WERI-Rb-1 (cell line): ENCODE measurements around the gene RGL1.

Source experiments
- DNase-seq: peaks from one replicate; pipeline ENCODE4 v3.0.0-alpha.2; 2020
- H3K27ac ChIP-seq: fragments of 250-450 bp; sonication (Bioruptor Pico); 2 replicates; pipeline ENCODE4 v1.5.1; 2020; ENCODE audit warnings: mild to moderate bottlenecking, moderate library complexity
- H3K27me3 ChIP-seq: fragments of 250-450 bp; sonication (Bioruptor Pico); 2 replicates; pipeline ENCODE4 v1.5.1; 2021; ENCODE audit warnings: mild to moderate bottlenecking, low read depth, moderate library complexity; ENCODE audit not compliant: insufficient read depth, severe bottlenecking
- H3K36me3 ChIP-seq: fragments of 250-450 bp; sonication (Bioruptor Pico); 2 replicates; pipeline ENCODE4 v1.5.1; 2020; ENCODE audit warnings: mild to moderate bottlenecking, moderate library complexity
- H3K4me3 ChIP-seq: 2 replicates; pipeline ENCODE4 v1.5.1; 2011; ENCODE audit warnings: low read depth, mild to moderate bottlenecking, control low read depth, low read length
- H3K9me3 ChIP-seq: fragments of 250-450 bp; sonication (Bioruptor Pico); 2 replicates; pipeline ENCODE4 v1.5.1; 2021; ENCODE audit warnings: mild to moderate bottlenecking, moderate library complexity; ENCODE audit not compliant: severe bottlenecking
- TF ChIP-seq, protein P1 (sequence below): IDR thresholded peaks from 2 replicates; pipeline ENCODE4 v1.5.1; 2011; ENCODE audit warnings: low read depth, mild to moderate bottlenecking, control low read depth, inconsistent platforms, low read length

RGL1 gene

DNA sequence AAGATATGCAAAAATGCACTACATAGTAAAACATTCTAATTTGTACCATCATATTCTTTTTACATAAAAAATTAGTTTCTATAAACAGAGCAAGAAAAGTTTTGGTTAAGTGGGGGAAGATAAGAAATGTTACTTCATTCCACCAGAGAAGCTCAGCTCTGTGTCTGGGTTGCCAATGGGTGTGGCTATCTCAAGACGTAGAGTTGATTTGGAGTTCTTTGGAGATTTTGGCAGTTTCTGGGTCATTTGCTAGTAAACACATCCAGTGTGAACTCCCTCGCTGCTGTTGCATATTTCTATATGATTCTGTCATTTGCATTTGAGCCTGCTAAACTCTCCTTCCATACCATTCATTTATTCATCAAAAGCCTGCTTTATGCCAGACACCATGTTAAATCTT, 7.2 kb downstream of the RGL1 start:
- no peaks in the 10 kb centered on the region for H3K36me3 ChIP-seq
- H3K27me3 ChIP-seq, result no peaks in the 10 kb centered on the region
- TF ChIP-seq, protein P1, sequence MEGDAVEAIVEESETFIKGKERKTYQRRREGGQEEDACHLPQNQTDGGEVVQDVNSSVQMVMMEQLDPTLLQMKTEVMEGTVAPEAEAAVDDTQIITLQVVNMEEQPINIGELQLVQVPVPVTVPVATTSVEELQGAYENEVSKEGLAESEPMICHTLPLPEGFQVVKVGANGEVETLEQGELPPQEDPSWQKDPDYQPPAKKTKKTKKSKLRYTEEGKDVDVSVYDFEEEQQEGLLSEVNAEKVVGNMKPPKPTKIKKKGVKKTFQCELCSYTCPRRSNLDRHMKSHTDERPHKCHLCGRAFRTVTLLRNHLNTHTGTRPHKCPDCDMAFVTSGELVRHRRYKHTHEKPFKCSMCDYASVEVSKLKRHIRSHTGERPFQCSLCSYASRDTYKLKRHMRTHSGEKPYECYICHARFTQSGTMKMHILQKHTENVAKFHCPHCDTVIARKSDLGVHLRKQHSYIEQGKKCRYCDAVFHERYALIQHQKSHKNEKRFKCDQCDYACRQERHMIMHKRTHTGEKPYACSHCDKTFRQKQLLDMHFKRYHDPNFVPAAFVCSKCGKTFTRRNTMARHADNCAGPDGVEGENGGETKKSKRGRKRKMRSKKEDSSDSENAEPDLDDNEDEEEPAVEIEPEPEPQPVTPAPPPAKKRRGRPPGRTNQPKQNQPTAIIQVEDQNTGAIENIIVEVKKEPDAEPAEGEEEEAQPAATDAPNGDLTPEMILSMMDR, result no peak
- H3K27ac ChIP-seq, result no peak overlapping the region
- DNase-seq, result no peak
- H3K4me3 ChIP-seq, result no peak overlapping the region
- no peaks in the 10 kb centered on the region for H3K9me3 ChIP-seq

GRCh38 chr1:183812686-183813569, 8.0 kb downstream of the RGL1 start:
- Histone ChIP-seq H3K27ac (no peak overlapping the region), H3K9me3 (no peaks in the 10 kb centered on the region), H3K36me3 (no peaks in the 10 kb centered on the region), H3K27me3 (no peaks in the 10 kb centered on the region), H3K4me3 (no peak overlapping the region)
- DNase-seq, result no peak
- TF ChIP-seq, protein P1, result no peak

DNA sequence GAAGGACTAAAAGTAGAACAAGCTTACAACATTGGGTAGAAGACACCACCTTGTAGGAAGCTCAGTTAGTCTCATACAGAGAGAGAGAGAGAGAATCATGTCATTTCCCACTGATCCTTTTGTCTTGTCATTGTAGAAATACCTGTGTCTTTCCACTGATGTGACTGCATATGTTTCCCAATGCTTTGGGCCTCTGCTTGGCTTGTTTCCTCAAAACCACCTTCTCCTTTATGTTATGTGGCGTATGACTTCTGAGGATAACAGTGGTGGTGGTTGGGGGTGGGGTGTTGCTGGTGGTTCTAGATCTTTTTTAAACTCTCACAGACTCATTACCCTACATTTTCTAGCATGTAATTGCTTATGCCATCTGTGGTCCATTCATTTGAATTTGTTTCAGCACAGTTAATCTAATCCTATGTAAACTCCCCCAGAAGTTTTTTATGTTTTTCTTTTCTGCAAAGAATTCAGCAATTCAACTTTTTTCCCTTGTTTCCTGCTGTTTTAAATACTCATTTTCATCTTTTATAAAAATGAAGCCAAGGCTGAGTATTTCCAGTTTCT, 9.3 kb downstream of the RGL1 start:
- H3K27ac ChIP-seq, result no peak overlapping the region
- H3K4me3 ChIP-seq, result no peak overlapping the region
- H3K36me3 ChIP-seq, result no peaks in the 10 kb centered on the region
- TF ChIP-seq, protein P1, result no peak
- no peak for DNase-seq
- no peaks in the 10 kb centered on the region for H3K27me3 ChIP-seq
- no peaks in the 10 kb centered on the region for H3K9me3 ChIP-seq

DNA sequence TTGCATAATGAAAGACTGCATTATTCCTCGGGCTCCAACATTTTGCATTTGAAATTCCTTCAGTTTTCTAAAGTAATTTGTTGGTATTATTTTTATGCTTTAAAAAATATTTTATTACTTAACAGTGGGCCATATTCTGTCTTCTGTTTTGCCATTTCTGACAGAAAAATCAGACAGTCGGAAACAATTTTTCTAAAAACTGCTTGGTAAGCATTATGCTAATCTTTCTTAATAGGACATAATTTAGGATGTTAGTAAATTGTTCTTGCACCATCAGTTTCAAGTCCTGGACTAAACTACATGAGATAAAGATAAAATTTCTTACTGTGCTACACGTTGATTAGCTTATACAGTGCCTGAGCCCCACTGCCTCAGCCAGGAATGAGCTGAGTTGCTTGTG, 11.2 kb downstream of the RGL1 start:
- Histone ChIP-seq H3K27ac (no peak overlapping the region), H3K36me3 (no peaks in the 10 kb centered on the region), H3K9me3 (no peaks in the 10 kb centered on the region), H3K27me3 (no peaks in the 10 kb centered on the region), H3K4me3 (no peak overlapping the region)
- no peak for DNase-seq
- TF ChIP-seq, protein P1, result no peak

DNA sequence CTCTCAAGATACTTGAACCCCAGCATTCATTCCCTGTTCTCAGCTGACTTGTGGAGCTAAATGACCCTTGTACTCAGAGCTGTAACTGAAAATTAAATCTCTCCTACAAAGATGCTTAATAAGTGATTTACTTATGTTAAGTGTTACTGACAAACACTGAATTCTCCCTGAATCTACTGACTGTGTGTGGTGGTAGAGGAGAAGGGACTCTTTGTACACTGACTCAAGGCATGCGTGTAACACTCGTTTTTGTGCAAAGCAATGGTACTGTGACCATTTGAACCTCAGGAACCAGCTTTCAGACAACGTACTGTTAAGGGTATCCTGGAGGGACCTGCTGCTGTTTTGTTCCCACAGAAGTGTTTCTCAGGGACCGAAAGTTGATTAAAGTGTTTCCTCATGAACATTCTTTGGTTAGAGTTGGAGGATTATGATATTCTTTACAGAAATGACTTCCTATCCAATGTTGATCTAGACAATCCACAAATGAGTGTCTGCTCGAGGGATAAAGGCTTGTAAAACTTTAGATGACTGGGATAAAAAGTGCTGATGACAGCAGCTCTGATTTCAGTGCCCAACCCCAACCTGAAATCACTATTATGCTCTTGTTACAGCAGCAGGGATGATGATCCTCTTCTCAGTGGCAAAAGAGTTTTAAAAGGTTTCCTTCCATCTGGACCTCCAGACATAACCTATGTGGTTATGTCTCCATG, 12.8 kb downstream of the RGL1 start:
- Histone ChIP-seq H3K27ac (no peak overlapping the region), H3K27me3 (no peaks in the 10 kb centered on the region), H3K4me3 (no peak overlapping the region), H3K36me3 (no peaks in the 10 kb centered on the region), H3K9me3 (no peaks in the 10 kb centered on the region)
- TF ChIP-seq, protein P1, result no peak
- DNase-seq, result no peak
